GM19438 (cell line): ENCODE data around the gene DLG1.
"Not testable (repeated sequence)": the region's sequence is repeated elsewhere in the genome, so short reads cannot be mapped to it uniquely, and the experiment has no call there.

Source experiments
- ATAC-seq: cut with Tn5 transposase; IDR thresholded peaks from one replicate; pipeline ENCODE4 v1.9.1; 2021; ENCODE audit warnings: low read depth; ENCODE audit not compliant: unreplicated experiment

Gene DLG1

GRCh38 chr3:197040658-197041057 lies 257.8 kb downstream of the DLG1 start:
- ATAC-seq: no peak

- ATAC-seq: no peak
Measured at GRCh38 chr3:197038679-197039462, 259.5 kb downstream of the DLG1 start.

- no peak for ATAC-seq
Measured at GRCh38 chr3:197035577-197035976, 262.8 kb downstream of the DLG1 start.

- not testable (repeated sequence) for ATAC-seq
Measured at GRCh38 chr3:197034778-197035177, 263.6 kb downstream of the DLG1 start.

GRCh38 chr3:197033764-197034163 lies 264.6 kb downstream of the DLG1 start:
- not testable (repeated sequence) for ATAC-seq

GRCh38 chr3:197031315-197032285 lies 266.8 kb downstream of the DLG1 start:
- ATAC-seq: no peak

- ATAC-seq: no peak
Measured at GRCh38 chr3:197030379-197031314, 267.8 kb downstream of the DLG1 start.

- peak; percentile 75 for ATAC-seq
Measured at GRCh38 chr3:197029511-197030167, 268.8 kb downstream of the DLG1 start, which contains the start of gene MELTF. Gene MELTF, minus strand, starts transcription at chr3:197029817. Its CDS starts 115 bp downstream, at chr3:197029702.

- peak; percentile 42 for ATAC-seq
Measured at GRCh38 chr3:197028728-197029510, 269.5 kb downstream of the DLG1 start.

- no peak for ATAC-seq
Measured at GRCh38 chr3:197027896-197028727, 270.3 kb downstream of the DLG1 start.

GRCh38 chr3:197027151-197027895 lies 271.1 kb downstream of the DLG1 start:
- ATAC-seq: no peak

GRCh38 chr3:197026481-197026866 lies 271.9 kb downstream of the DLG1 start:
- ATAC-seq: no peak

- no peak for ATAC-seq
Measured at GRCh38 chr3:197025736-197026480, 272.5 kb downstream of the DLG1 start.

GRCh38 chr3:197024881-197025735 lies 273.3 kb downstream of the DLG1 start:
- ATAC-seq: no peak

GRCh38 chr3:197023998-197024651 lies 274.3 kb downstream of the DLG1 start:
- no peak for ATAC-seq
